Transverse colon (tissue), 4 donors: ENCODE data around the gene MYO7B.

ENCODE experiments used
- CTCF ChIP-seq, 5 experiments: fragments of 200-600 bp in 3 of 5; fragments of 450-650 bp in 2 of 5; sonication (generic) in 3 of 5; IDR thresholded peaks; 1 replicate in 2 of 5; 2 replicates in 3 of 5; pipeline ENCODE4 v1.5.1; 2016 to 2017; ENCODE audit warnings: antibody characterized with exemption in 5 of 5, inconsistent platforms in 3 of 5, mild to moderate bottlenecking in 2 of 5, moderate library complexity in 1 of 5
- POLR2A ChIP-seq: fragments of 450-650 bp; IDR thresholded peaks from one replicate; pipeline ENCODE4 v1.6.1; 2016; ENCODE audit warnings: antibody characterized with exemption, mild to moderate bottlenecking, moderate library complexity
- POLR2AphosphoS5 ChIP-seq, 3 donors: sonication (generic); formaldehyde crosslinking; IDR thresholded peaks; one replicate each; pipeline ENCODE4 v1.6.1; 2016; ENCODE audit warnings: antibody characterized with exemption in 3 of 3

DNA sequence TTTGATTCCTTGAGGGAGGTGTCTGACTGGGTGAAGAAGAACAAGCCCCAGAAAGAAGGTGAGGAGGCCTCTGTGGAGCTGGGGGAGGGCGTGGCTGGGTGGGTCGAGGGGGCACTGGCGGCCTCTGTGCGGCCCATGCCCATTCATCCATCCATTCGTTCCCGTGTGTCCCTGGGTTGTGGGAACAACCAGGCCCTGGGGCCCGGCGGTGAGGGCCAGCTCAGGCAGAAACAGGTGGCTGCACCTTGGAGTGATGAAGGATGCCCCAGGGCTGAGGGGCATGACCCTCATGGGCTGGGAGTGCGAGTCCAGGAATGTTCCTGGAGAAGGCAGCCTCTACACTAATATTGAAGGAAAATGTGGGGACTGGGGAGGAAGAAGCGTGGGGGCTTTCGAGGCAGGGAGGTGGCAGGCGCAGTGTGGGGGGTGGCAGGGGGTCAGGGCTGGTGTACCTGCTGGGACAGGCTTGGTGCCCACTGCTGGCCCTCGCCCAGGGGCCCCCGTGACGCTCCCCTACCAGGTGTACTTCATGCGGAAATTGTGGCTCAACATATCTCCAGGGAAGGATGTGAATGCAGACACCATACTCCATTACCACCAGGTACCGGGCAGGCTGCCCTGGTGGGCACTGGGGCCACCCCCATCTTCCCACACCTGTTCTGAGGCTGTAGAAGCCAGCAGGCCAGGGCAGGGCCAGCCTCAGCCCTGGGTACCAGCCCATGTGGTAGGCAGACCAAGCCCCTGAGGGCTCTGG is 99.3 kb downstream of the MYO7B start:
- TF ChIP-seq POLR2A (no peak), POLR2AphosphoS5 (IDR thresholded peaks at IDR 0.05) (no peak), CTCF (IDR thresholded peaks at IDR 0.05) (no peak)
